Upper lobe of left lung (tissue), 6 donors: ENCODE measurements around the gene NKD2. TPM values are rescaled to one million over a fixed set of nuclear protein-coding genes. Genes with fewer than 3 reads are reported as not detected.

Source experiments
- ATAC-seq, 2 donors: fragments of 200-7000 bp; cut with Tn5 transposase; one replicate each; pipeline ENCODE4 v1.9.1; 2022; ENCODE audit warnings: mild to moderate bottlenecking in 2 of 2, moderate library complexity in 2 of 2; ENCODE audit not compliant: low FRiP score in 2 of 2
- DNase-seq, 2 donors: peaks; one replicate each; pipeline ENCODE4 v3.0.0-alpha.2; 2019 to 2020
- H3K27ac ChIP-seq, 4 donors: fragments of 200-600 bp; sonication (generic); one replicate each; pipeline ENCODE4 v1.5.1; 2016 to 2019
- H3K27me3 ChIP-seq, 4 donors: fragments of 200-600 bp; sonication (generic); one replicate each; pipeline ENCODE4 v1.5.1; 2017 to 2019
- H3K36me3 ChIP-seq, 4 donors: fragments of 200-600 bp; sonication (generic); one replicate each; pipeline ENCODE4 v1.5.1; 2016 to 2019
- H3K4me1 ChIP-seq, 4 donors: fragments of 200-600 bp; sonication (generic); one replicate each; pipeline ENCODE4 v1.5.1; 2018 to 2019
- H3K4me3 ChIP-seq, 4 donors: fragments of 200-600 bp; sonication (generic); one replicate each; pipeline ENCODE4 v1.5.1; 2017 to 2019; ENCODE audit warnings: mild to moderate bottlenecking in 2 of 4, moderate library complexity in 1 of 4
- H3K9me3 ChIP-seq, 4 donors: fragments of 200-600 bp; sonication (generic); one replicate each; pipeline ENCODE4 v1.5.1; 2018 to 2019
- EP300 ChIP-seq, 4 donors: sonication (generic); formaldehyde crosslinking; IDR thresholded peaks; one replicate each; pipeline ENCODE4 v1.5.1; 2017; ENCODE audit warnings: antibody characterized with exemption in 4 of 4, control low read depth in 2 of 4
- POLR2A ChIP-seq, 4 donors: fragments of 450-650 bp; IDR thresholded peaks; one replicate each; pipeline ENCODE4 v1.5.1; 2016 to 2017; ENCODE audit warnings: antibody characterized with exemption in 4 of 4, mild to moderate bottlenecking in 2 of 4
- POLR2AphosphoS5 ChIP-seq, 2 donors: sonication (generic); formaldehyde crosslinking; IDR thresholded peaks; one replicate each; pipeline ENCODE4 v1.5.1; 2017; ENCODE audit warnings: antibody characterized with exemption in 2 of 2
- WGBS, 2 donors: methylation state at CpG; one replicate each; pipeline ENCODE4 v1.1.5; 2017 to 2018; 5-methylcytosine and 5-hydroxymethylcytosine counted together
- total RNA-seq, 6 donors: library from RNA; depleted of rRNA in 4 of 6; stranded (reverse); fragments of >200 nt in 4 of 6; gene quantifications; one replicate each; pipeline versions ENCODE4 v1.1.0 to v1.2.1, GENCODE V29; 2016 to 2021
- TF ChIP-seq, protein P1 (sequence below), 6 experiments: fragments of 450-650 bp in 4 of 6; fragments of 200-600 bp in 2 of 6; sonication (generic) in 2 of 6; IDR thresholded peaks; one replicate each; pipeline ENCODE4 v1.5.1; 2016 to 2019; ENCODE audit warnings: antibody characterized with exemption in 6 of 6
- donor health status: DM: no; HTN: no; CAD: no; lungs with moderate emphysema.
- donor health status: DM: no; HTN: yes; CAD: no; lungs with severe emphysema.

The NKD2 gene
- total RNA-seq, 6 donors from 2014 or later, result 8.9 to 126 (median 50.6) TPM

DNA sequence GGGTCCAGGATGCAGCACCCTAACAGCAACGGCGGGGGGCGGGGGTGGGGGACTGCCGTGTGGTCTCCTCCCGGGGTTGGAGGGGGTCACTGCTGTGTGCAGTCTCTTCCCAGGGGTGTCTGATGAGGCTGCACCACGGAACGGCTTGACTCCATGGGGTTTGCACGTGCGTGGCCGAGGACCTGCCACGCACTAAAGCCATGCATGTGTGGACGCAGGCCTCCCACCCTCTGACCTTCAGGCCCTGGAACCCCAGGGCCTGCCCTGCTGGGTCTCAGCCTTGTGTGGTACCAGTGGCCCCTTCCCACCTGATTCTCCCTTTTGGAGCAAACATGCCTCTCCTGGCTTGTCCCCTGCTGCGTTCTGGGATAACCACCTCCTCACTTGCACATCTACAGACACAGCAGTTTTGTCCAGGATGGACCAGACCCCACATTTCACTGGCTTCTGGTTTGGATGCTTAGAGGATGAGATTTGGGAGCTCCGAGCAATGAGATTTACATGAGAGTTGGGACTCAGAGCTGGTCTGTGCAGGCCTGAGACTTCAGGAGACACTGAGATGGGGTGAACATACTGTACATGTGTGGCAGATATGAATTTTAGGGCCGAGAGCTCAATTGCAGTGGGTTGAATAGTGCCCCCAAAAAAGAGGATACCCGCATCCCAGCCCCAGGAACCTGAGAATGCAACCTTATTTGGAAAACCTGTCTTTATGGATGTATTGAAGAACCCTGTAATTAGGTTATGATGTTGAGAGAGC lies 57.5 kb downstream of the NKD2 start:
- H3K36me3 ChIP-seq, result peaks cover 3 to 74% (median 37%) of the 10 kb centered on the region in 4 donors
- no peak overlapping the region for H3K27ac ChIP-seq
- WGBS, 2 donors, result 88 to 97% methylated on average over 11 to 16 of the region's 16 CpGs
- no peak for ATAC-seq
- peak in 1 of 2 donors; percentile 54 for DNase-seq
- no peaks in the 10 kb centered on the region for H3K27me3 ChIP-seq
- H3K9me3 ChIP-seq, result no peaks in the 10 kb centered on the region
- no peak overlapping the region for H3K4me3 ChIP-seq
- TF ChIP-seq, protein P1, sequence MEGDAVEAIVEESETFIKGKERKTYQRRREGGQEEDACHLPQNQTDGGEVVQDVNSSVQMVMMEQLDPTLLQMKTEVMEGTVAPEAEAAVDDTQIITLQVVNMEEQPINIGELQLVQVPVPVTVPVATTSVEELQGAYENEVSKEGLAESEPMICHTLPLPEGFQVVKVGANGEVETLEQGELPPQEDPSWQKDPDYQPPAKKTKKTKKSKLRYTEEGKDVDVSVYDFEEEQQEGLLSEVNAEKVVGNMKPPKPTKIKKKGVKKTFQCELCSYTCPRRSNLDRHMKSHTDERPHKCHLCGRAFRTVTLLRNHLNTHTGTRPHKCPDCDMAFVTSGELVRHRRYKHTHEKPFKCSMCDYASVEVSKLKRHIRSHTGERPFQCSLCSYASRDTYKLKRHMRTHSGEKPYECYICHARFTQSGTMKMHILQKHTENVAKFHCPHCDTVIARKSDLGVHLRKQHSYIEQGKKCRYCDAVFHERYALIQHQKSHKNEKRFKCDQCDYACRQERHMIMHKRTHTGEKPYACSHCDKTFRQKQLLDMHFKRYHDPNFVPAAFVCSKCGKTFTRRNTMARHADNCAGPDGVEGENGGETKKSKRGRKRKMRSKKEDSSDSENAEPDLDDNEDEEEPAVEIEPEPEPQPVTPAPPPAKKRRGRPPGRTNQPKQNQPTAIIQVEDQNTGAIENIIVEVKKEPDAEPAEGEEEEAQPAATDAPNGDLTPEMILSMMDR (IDR thresholded peaks at IDR 0.05), result no peak
- TF ChIP-seq EP300 (IDR thresholded peaks at IDR 0.05) (no peak), POLR2A (IDR thresholded peaks at IDR 0.05) (no peak)
- H3K4me1 ChIP-seq, result no peaks in the 10 kb centered on the region

DNA sequence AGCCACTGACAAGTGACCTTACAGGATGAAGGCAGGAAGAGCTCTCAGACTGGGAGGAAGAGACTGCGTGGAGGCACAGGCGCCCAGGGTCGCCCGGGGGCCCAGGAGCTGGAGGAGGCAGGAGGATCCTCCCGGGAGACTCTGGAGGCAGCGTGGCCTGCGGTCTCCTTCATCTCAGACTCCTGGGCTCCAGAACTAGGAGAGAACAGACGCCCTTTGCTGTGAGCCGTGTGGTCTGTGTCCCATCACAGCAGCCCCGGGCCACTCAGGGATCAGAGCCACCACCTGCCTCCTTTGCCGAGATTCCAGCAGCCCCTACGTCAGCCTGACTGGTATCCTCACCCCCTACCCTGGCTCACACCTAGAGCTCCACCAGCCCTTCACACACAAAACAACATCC lies 58.1 kb downstream of the NKD2 start:
- H3K9me3 ChIP-seq, result no peaks in the 10 kb centered on the region
- peaks cover 3 to 74% (median 37%) of the 10 kb centered on the region in 4 donors for H3K36me3 ChIP-seq
- no peak for TF ChIP-seq POLR2AphosphoS5 (IDR thresholded peaks at IDR 0.05)
- TF ChIP-seq, protein P1 (IDR thresholded peaks at IDR 0.05), result no peak
- TF ChIP-seq POLR2A (IDR thresholded peaks at IDR 0.05), result no peak
- no peak for TF ChIP-seq EP300 (IDR thresholded peaks at IDR 0.05)
- ATAC-seq (no peak), DNase-seq (peak in 1 of 2 donors; percentile 60)
- H3K27ac ChIP-seq, result no peak overlapping the region
- H3K27me3 ChIP-seq, result no peaks in the 10 kb centered on the region
- no peak overlapping the region for H3K4me3 ChIP-seq
- 89 to 93% methylated on average over 11 to 12 of the region's 12 CpGs for WGBS, 2 donors
- H3K4me1 ChIP-seq, result no peaks in the 10 kb centered on the region

DNA sequence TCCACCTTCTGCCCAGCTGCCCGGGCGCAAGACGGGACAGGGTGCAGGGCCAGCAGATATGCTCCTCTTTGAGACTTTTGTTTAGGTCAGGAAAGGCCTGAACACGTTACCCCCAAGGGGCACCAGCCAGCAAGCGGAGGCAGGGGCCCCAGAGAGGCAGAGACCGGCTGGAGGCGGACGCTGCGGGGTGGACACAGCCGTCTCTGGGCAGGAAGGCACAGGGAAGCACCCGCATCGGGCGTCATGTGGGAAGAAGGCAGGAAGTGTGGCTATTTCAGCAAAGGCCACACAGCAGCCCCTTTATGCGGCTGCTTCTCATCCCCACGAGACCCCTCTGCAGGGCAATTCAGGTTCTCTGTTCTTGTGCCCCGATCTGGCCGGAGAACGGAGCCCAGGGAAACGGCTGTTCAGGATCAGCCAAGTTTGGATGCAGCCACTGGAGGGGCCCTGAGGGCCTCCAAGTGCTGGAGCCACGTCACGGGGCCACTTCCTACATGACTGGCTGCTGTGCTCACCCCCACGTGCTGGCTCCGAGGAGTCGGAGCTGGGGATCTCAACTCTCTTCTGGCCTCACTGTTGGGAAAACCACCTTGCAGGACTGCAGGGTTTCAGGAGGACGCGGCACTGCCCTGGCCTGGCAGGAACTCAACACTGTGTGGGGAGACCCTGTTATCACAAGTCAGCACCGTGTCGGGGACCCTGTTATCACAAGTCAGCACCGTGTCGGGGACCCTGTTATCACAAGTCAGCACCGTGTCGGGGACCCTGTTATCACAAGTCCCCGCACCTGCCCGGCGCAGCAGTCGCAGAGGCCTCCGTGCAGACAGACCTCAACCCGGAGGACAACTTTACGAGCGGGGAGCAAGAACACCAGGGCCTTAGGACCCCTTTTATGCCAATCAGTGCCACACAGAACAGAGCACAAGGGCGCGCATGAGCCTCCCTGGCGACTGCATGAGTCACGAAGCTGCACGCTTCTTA lies 58.8 kb downstream of the NKD2 start:
- WGBS, 2 donors, result 78 to 92% methylated on average over 24 to 45 of the region's 45 CpGs
- no peak overlapping the region for H3K27ac ChIP-seq
- no peak overlapping the region for H3K4me3 ChIP-seq
- H3K36me3 ChIP-seq, result peaks cover 3 to 67% (median 35%) of the 10 kb centered on the region in 4 donors
- no peak for ATAC-seq
- H3K27me3 ChIP-seq, result no peaks in the 10 kb centered on the region
- H3K4me1 ChIP-seq, result no peaks in the 10 kb centered on the region
- TF ChIP-seq EP300 (IDR thresholded peaks at IDR 0.05) (no peak), POLR2A (IDR thresholded peaks at IDR 0.05) (no peak)
- H3K9me3 ChIP-seq, result no peaks in the 10 kb centered on the region
- peak in 1 of 2 donors; percentile 73 for DNase-seq

DNA sequence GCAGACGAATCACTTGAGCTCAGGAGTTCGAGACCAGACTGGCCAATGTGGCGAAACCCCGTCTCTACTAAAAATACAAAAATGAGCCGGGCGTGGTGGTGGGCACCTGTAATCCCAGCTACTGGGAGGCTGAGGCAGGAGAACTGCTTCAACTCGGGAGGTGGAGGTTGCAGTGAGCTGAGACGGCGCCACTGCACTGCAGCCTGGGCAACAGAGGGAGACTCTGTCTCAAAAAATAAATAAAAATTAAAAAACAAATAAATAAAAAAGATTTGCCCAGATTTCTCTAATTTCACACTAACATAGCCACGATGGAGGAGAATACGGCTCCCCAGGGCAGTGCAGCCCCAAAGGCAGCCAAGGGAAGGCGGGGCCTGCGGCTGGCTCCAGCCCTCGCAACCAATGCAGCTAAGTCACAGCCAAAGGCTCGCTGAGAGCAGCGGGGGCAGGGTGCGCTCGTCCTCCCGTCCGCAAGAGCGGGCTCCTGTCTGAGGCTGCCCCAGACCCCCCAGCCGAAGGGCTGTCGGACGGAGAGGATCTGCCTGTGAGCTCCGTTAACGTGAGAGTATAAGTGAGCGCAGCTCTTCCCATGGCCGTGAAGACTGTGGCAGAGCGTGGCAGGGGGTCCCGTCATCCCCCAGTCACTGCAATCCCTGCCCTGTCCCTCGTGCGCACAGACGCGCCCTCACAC lies 59.7 kb downstream of the NKD2 start:
- Histone ChIP-seq H3K27ac (no peak overlapping the region), H3K4me3 (no peak overlapping the region), H3K27me3 (no peaks in the 10 kb centered on the region), H3K9me3 (no peaks in the 10 kb centered on the region), H3K4me1 (no peaks in the 10 kb centered on the region), H3K36me3 (peaks cover 3 to 60% (median 29%) of the 10 kb centered on the region in 4 donors)
- WGBS, 2 donors, result 89 to 93% methylated on average over 30 to 34 of the region's 34 CpGs
- ATAC-seq (peak; percentile 7 to 55), DNase-seq (peak in 1 of 2 donors; percentile 85)
- no peak for TF ChIP-seq EP300 (IDR thresholded peaks at IDR 0.05)
- TF ChIP-seq POLR2AphosphoS5 (IDR thresholded peaks at IDR 0.05), result no peak
- no peak for TF ChIP-seq POLR2A (IDR thresholded peaks at IDR 0.05)
- TF ChIP-seq, protein P1 (IDR thresholded peaks at IDR 0.05), result no peak
